ENCODE measurements around the gene CDC14B. TPM values are rescaled to one million over a fixed set of nuclear protein-coding genes. Genes with fewer than 3 reads are reported as not detected.
A peak's percentile ranks its signal among the peaks of the same experiment; 100 is the strongest.

CDC14B gene
- polyA plus RNA-seq, 1 donor from 2014 or later: 7.0 TPM

DNA sequence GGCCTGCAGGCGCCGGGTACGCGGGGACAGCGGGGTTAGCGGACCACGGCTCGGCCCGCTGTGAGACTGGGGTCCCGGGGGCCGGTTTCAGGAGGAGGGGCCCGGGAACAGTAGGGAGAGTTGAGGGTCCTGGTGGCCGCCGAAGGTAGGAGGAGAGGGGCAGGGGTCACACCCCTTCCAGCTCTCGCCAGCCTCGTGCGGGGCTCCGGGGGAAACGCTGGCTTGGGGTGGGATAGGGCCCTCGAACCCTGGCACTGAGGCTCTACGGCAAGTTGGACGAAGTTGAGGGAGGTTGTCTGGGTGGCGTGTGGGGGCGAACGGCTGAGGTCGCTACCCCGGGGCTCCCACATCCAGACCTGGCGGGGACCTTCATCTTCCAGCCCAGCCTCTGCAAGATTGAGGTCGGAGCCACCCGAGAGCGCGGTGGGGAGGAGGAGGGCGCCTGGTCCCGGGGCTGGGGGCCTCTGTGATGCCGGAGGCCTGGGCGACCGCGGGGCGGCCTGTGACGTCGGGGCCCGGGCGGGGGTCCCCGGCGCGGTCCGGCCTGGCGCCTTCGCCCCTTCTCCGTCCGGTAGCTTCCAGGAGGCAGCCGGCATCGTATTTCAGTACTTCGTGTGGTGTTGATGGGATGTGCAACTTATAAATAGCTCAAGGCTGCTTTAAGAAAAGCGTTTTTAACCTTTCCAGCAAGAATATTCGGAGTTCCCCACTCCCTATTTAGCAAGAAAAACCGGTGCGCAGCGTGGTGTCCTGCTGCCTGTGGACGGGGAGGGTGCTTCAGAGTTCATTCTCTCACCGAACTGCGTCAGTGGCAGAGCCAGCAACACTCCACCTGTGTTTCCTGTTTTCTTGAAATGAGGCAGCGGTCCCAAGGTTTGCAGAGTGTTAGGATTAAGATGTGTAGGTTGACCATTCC is 168.8 kb downstream of the CDC14B start:
- H2AFZ ChIP-seq (ENCODE audit: low read depth, low read length): peak overlapping the region; percentile 33
- no peak overlapping the region for H3K27ac ChIP-seq (ENCODE audit: low read length)
- peak overlapping the region; percentile 88 for H3K4me2 ChIP-seq (ENCODE audit: low read length)
- no peaks in the 10 kb centered on the region for H4K20me1 ChIP-seq (ENCODE audit: insufficient read depth)
- no peaks in the 10 kb centered on the region for H3F3A ChIP-seq (ENCODE audit: insufficient read depth, low read length, poor library complexity, severe bottlenecking)
- no peaks in the 10 kb centered on the region for H3K27me3 ChIP-seq (ENCODE audit: insufficient read depth, low read depth, low read length)
- H3K9ac ChIP-seq (ENCODE audit: low read length): peak overlapping the region; percentile 71
- peaks cover 7% of the 10 kb centered on the region for H3K79me2 ChIP-seq (replicated peaks; ENCODE audit: insufficient read depth, low read length)
- TF ChIP-seq MXI1 (conservative IDR thresholded peaks at IDR 0.05; ENCODE audit: poor library complexity, severe bottlenecking) (no peak), SMC3 (conservative IDR thresholded peaks at IDR 0.05; ENCODE audit: poor library complexity) (no peak), TAF1 (IDR thresholded peaks at IDR 0.05; ENCODE audit: low read depth) (no peak), POLR2AphosphoS5 (IDR thresholded peaks at IDR 0.05) (no peak), EP300 (conservative IDR thresholded peaks at IDR 0.05; ENCODE audit: poor library complexity, severe bottlenecking) (no peak), REST (IDR thresholded peaks at IDR 0.05; ENCODE audit: borderline replicate concordance) (no peak), RAD21 (conservative IDR thresholded peaks at IDR 0.05) (no peak), CTCF (IDR thresholded peaks at IDR 0.05; ENCODE audit: poor library complexity, severe bottlenecking) (no peak), EZH2 (IDR thresholded peaks at IDR 0.05; ENCODE audit: borderline replicate concordance, insufficient read depth, low read length, poor library complexity, severe bottlenecking) (no peak)
- H3K9me3 ChIP-seq (ENCODE audit: low read length): no peaks in the 10 kb centered on the region
- no peaks in the 10 kb centered on the region for H3K9me2 ChIP-seq (ENCODE audit: insufficient read depth, low read length)
- peak overlapping the region; percentile 88 for H3K4me3 ChIP-seq (ENCODE audit: low read length)
- H3K36me3 ChIP-seq (ENCODE audit: insufficient read depth, low read length): no peaks in the 10 kb centered on the region

Other genes starting within 250 kb of the CDC14B start
- gene SLC35D2, start 236.1 kb downstream of the CDC14B start, polyA plus RNA-seq: 0.07 and 1.6 TPM in 2 replicates
- 1.7 and 2.0 TPM in 2 replicates for gene ZNF367, start 201.5 kb downstream of the CDC14B start, polyA plus RNA-seq
- gene HABP4, start 169.7 kb downstream of the CDC14B start, polyA plus RNA-seq: 13.9 and 14.7 TPM in 2 replicates
- gene PRXL2C, start 35.5 kb upstream of the CDC14B start, polyA plus RNA-seq: 0.12 and 0.14 TPM in 2 replicates
- gene ZNF510, start 158.2 kb upstream of the CDC14B start, polyA plus RNA-seq: 28.4 and 28.5 TPM in 2 replicates
- 5.4 and 6.0 TPM in 2 replicates for gene ZNF782, start 234.7 kb upstream of the CDC14B start, polyA plus RNA-seq

Data from neural cell (in vitro differentiated cells).